ENCODE results near the gene FBRSL1. TPM values are rescaled to one million over a fixed set of nuclear protein-coding genes. Genes with fewer than 3 reads are reported as not detected.

The FBRSL1 gene
- total RNA-seq, 4 donors from 2014 or later, result 23.3 to 306 (median 49.7) TPM

DNA sequence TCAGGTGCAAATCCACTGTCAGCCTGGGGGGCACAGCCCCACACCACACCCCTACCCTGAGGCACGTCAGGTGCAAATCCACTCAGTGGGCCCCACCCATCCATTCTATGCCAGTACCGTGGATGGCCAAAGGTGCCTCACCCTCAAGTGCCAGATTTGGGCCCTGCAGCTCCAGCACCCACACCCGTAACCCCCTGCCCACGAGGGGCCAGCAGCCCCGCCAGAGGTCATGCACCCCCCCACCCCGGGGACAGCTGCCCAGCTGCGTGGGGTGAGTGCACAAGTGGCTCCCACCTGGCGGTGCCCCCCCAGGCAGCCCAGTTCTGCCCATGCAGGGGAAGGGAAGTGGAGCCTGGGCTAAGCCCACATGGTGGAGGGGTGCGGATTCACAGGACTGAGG lies 51.2 kb downstream of the FBRSL1 start:
- intact Hi-C loops (cut with DNase I; ENCODE audit: low total_unique reads) (no loop called here), in situ Hi-C loops (cut with MboI; ENCODE audit: low pct_ligation_motif_present in 1 of 4, low pct_unique_long_range_greater_than_20kb in 1 of 4, low sequenced_read_pairs in 3 of 4) (loop anchor here in 2 of 4 donors (25.0 kb wide), 1 partner anchor 129 kb away; no protein-coding TSS in a partner anchor)
- Histone ChIP-seq H3K4me1 (no peaks in the 10 kb centered on the region), H3K4me3 (no peak overlapping the region), H3K9me3 (no peaks in the 10 kb centered on the region), H3K36me3 (no peaks in the 10 kb centered on the region), H3K27me3 (no peaks in the 10 kb centered on the region), H3K27ac (no peak overlapping the region)
- DNase-seq, result no peak
- WGBS, 2 donors (ENCODE audit: low coverage in 1 of 2), result 70% methylated on average over 5 of the region's 9 CpGs; no CpG with 5 or more reads in 1 of the 2 donors
- TF ChIP-seq EP300 (IDR thresholded peaks at IDR 0.05; ENCODE audit: low read depth) (no peak), POLR2AphosphoS5 (IDR thresholded peaks at IDR 0.05) (no peak), CTCF (IDR thresholded peaks at IDR 0.05) (no peak)

GRCh38 chr12:132541996-132542395 lies 52.0 kb downstream of the FBRSL1 start:
- no peak for DNase-seq
- TF ChIP-seq EP300 (IDR thresholded peaks at IDR 0.05; ENCODE audit: low read depth), result no peak
- Histone ChIP-seq H3K27me3 (no peaks in the 10 kb centered on the region), H3K9me3 (no peaks in the 10 kb centered on the region), H3K36me3 (no peaks in the 10 kb centered on the region), H3K27ac (no peak overlapping the region), H3K4me1 (no peaks in the 10 kb centered on the region), H3K4me3 (no peak overlapping the region)
- in situ Hi-C loops (cut with MboI; ENCODE audit: low pct_ligation_motif_present in 1 of 4, low pct_unique_long_range_greater_than_20kb in 1 of 4, low sequenced_read_pairs in 3 of 4), result loop anchor here in 2 of 4 donors (25.0 kb wide), 1 partner anchor 130 kb away; no protein-coding TSS in a partner anchor
- 96% methylated on average over 8 of the region's 20 CpGs; no CpG with 5 or more reads in 1 of the 2 donors for WGBS, 2 donors (ENCODE audit: low coverage in 1 of 2)
- intact Hi-C loops (cut with DNase I; ENCODE audit: low total_unique reads), result no loop called here

- intact Hi-C loops (cut with DNase I; ENCODE audit: low total_unique reads), result no loop called here
- in situ Hi-C loops (cut with MboI; ENCODE audit: low pct_ligation_motif_present in 1 of 4, low pct_unique_long_range_greater_than_20kb in 1 of 4, low sequenced_read_pairs in 3 of 4), result loop anchor here in 2 of 4 donors (25.0 kb wide), 1 partner anchor 130 kb away; no protein-coding TSS in a partner anchor
- no peaks in the 10 kb centered on the region for H3K36me3 ChIP-seq
- H3K27me3 ChIP-seq, result no peaks in the 10 kb centered on the region
- no peak for TF ChIP-seq POLR2AphosphoS5 (IDR thresholded peaks at IDR 0.05)
- no peak for TF ChIP-seq CTCF (IDR thresholded peaks at IDR 0.05)
- TF ChIP-seq EP300 (IDR thresholded peaks at IDR 0.05; ENCODE audit: low read depth), result no peak
- TF ChIP-seq POLR2A (IDR thresholded peaks at IDR 0.05), result no peak
- no peak overlapping the region for H3K27ac ChIP-seq
- WGBS, 2 donors (ENCODE audit: low coverage in 1 of 2), result 98% methylated on average over 8 of the region's 9 CpGs; no CpG with 5 or more reads in 1 of the 2 donors
- no peak for DNase-seq
- H3K4me3 ChIP-seq, result no peak overlapping the region
- H3K9me3 ChIP-seq, result no peaks in the 10 kb centered on the region
- H3K4me1 ChIP-seq, result no peaks in the 10 kb centered on the region
These were observed 52.7 kb downstream of the FBRSL1 start for GRCh38 chr12:132542661-132543060.

DNA sequence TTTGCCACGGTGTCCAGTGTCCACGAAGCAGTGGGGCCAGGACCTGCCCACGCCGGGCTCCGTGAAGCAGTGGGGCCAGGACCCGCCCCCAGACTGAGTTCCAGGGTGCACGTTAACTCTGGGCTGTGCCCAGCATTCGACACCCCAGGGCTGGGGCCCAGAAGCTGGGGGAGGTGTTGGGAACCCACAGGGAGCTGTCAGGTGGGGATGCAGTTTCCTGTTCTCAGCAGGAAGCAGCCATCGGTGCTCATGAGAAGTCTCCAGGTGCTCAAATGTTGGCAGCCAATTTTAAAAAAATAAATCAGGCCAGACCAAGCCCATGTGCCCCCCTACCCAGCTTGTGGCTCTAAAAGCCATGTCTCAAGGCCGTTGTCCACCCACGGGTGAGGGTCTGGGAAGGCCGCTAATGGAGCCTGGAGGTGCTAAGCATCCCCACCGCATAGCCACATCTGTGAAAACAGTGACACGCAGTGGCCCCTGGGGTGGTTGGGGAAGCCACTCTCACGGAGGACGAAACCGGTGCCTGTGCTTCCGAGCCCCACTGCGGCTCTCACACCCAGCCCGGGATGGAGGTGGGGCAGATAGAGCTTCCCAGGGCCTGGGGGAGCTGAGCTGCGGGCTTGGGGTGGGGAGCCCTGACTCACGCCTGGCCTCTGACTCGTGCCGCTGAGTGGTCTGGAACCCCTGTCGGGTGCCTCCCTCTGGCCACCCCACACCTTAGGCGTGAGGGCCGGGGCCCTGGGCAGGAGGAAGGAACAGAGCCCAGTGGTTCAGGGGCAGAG lies 53.5 kb downstream of the FBRSL1 start:
- intact Hi-C loops (cut with DNase I; ENCODE audit: low total_unique reads), result no loop called here
- no peak overlapping the region for H3K4me3 ChIP-seq
- in situ Hi-C loops (cut with MboI; ENCODE audit: low pct_ligation_motif_present in 1 of 4, low pct_unique_long_range_greater_than_20kb in 1 of 4, low sequenced_read_pairs in 3 of 4), result loop anchor here in 2 of 4 donors (25.0 kb wide), 1 partner anchor 131 kb away; no protein-coding TSS in a partner anchor
- no peaks in the 10 kb centered on the region for H3K4me1 ChIP-seq
- WGBS, 2 donors (ENCODE audit: low coverage in 1 of 2), result 89% methylated on average over 26 of the region's 27 CpGs; no CpG with 5 or more reads in 1 of the 2 donors
- no peaks in the 10 kb centered on the region for H3K36me3 ChIP-seq
- H3K27me3 ChIP-seq, result no peaks in the 10 kb centered on the region
- H3K27ac ChIP-seq, result no peak overlapping the region
- no peaks in the 10 kb centered on the region for H3K9me3 ChIP-seq
- no peak for DNase-seq
- TF ChIP-seq POLR2AphosphoS5 (IDR thresholded peaks at IDR 0.05), result no peak
- no peak for TF ChIP-seq CTCF (IDR thresholded peaks at IDR 0.05)
- TF ChIP-seq EP300 (IDR thresholded peaks at IDR 0.05; ENCODE audit: low read depth), result no peak
- TF ChIP-seq POLR2A (IDR thresholded peaks at IDR 0.05), result no peak

All from transverse colon (tissue), 4 donors.